ENCODE results near the gene PLXDC1.

DNA sequence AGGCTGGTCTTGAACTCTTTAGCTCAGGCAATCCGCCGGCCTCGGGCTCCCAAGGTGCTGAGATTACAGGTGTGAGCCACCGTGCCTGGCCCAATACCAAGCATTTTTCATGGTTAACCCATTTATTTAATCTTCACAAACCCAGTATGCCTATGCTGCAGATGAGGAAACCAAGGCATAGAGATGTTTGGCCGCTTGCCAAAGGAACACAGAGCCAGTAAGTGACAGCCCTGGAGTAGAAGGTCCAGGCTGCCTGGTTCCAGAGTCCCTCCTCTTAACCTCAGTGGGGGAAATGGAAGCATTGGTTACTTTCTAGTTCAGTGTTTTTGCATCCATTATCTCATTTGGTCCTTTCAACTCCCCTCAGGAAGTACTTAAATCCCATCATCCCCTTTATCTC is 29.9 kb upstream of the PLXDC1 start:
- TF ChIP-seq, protein P1, sequence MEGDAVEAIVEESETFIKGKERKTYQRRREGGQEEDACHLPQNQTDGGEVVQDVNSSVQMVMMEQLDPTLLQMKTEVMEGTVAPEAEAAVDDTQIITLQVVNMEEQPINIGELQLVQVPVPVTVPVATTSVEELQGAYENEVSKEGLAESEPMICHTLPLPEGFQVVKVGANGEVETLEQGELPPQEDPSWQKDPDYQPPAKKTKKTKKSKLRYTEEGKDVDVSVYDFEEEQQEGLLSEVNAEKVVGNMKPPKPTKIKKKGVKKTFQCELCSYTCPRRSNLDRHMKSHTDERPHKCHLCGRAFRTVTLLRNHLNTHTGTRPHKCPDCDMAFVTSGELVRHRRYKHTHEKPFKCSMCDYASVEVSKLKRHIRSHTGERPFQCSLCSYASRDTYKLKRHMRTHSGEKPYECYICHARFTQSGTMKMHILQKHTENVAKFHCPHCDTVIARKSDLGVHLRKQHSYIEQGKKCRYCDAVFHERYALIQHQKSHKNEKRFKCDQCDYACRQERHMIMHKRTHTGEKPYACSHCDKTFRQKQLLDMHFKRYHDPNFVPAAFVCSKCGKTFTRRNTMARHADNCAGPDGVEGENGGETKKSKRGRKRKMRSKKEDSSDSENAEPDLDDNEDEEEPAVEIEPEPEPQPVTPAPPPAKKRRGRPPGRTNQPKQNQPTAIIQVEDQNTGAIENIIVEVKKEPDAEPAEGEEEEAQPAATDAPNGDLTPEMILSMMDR (conservative IDR thresholded peaks at IDR 0.05; ENCODE audit: low read depth, low read length): no peak
- no peak for TF ChIP-seq EZH2 (IDR thresholded peaks at IDR 0.05; ENCODE audit: borderline replicate concordance, low read depth, low read length, poor library complexity, severe bottlenecking)

Data from A673 (cell line).